GM23248 (cell line): Measurements from ENCODE around the gene GNPTAB.

Source experiments
- EZH2 ChIP-seq: fragments of 200-600 bp; sonication (generic); IDR thresholded peaks from 2 replicates; pipeline ENCODE4 v1.6.1; 2018; ENCODE audit warnings: antibody characterized with exemption, mild to moderate bottlenecking; ENCODE audit not compliant: insufficient read depth, poor library complexity, severe bottlenecking
- EZH2phosphoT487 ChIP-seq: fragments of 200-600 bp; sonication (generic); IDR thresholded peaks from 2 replicates; pipeline ENCODE4 v1.6.1; 2018; ENCODE audit warnings: antibody characterized with exemption, moderate library complexity, mild to moderate bottlenecking, low read depth; ENCODE audit not compliant: insufficient read depth

DNA sequence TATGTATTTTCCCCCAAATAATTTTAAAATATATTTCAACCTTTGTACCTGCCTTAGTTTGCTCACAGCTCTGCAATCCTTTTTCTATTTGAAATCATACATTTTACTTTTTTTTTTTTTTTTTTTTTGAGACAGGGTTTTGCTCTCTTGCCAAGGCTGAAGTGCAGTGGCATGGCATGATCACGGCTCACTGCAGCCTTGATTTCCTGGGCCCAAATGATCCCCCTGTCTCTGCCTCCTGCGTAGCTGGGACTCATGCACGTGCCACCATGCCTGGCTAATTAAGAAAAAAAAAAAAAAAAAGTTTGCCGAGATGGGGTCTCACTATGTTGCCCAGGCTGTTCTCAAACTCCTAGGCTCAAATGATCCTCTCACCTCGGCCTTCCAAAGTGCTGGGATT is 90.2 kb downstream of the GNPTAB start:
- no peak for TF ChIP-seq EZH2
- TF ChIP-seq EZH2phosphoT487 = no peak
